22Rv1 (cell line): ENCODE data around the gene KAZALD1.

Source experiments
- H3K27ac ChIP-seq: fragments of 450-650 bp; 2 replicates; pipeline ENCODE4 v1.5.1; 2017
- ZFX ChIP-seq: fragments of 450-650 bp; IDR thresholded peaks from 2 replicates; pipeline ENCODE4 v1.6.1; 2017; ENCODE audit warnings: antibody characterized with exemption, borderline replicate concordance
- TF ChIP-seq, protein P1 (sequence below): fragments of 450-650 bp; IDR thresholded peaks from 2 replicates; pipeline ENCODE4 v1.5.1; 2017; ENCODE audit warnings: mild to moderate bottlenecking

KAZALD1 gene

DNA sequence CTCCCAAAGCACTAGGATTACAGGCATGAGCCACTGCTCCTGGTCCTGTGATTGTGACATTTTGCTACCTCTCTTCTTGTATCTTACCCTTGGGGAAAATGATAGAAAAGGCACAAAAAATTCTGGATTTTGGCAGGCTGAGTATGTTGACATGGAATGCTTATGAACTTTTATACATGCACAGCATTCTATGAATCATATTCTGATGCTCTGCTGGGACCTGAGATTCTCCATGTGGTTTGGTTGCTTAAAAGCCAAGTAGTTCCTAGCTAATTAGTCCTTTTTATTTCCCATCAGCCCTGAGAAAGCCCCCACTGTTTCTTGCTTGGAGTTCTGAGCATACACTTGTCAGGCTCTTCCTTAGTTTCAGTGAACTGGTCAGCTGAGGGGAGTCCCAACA lies 8.3 kb upstream of the KAZALD1 start:
- no peak overlapping the region for H3K27ac ChIP-seq
- no peak for TF ChIP-seq ZFX
- TF ChIP-seq, protein P1, sequence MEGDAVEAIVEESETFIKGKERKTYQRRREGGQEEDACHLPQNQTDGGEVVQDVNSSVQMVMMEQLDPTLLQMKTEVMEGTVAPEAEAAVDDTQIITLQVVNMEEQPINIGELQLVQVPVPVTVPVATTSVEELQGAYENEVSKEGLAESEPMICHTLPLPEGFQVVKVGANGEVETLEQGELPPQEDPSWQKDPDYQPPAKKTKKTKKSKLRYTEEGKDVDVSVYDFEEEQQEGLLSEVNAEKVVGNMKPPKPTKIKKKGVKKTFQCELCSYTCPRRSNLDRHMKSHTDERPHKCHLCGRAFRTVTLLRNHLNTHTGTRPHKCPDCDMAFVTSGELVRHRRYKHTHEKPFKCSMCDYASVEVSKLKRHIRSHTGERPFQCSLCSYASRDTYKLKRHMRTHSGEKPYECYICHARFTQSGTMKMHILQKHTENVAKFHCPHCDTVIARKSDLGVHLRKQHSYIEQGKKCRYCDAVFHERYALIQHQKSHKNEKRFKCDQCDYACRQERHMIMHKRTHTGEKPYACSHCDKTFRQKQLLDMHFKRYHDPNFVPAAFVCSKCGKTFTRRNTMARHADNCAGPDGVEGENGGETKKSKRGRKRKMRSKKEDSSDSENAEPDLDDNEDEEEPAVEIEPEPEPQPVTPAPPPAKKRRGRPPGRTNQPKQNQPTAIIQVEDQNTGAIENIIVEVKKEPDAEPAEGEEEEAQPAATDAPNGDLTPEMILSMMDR, result no peak

DNA sequence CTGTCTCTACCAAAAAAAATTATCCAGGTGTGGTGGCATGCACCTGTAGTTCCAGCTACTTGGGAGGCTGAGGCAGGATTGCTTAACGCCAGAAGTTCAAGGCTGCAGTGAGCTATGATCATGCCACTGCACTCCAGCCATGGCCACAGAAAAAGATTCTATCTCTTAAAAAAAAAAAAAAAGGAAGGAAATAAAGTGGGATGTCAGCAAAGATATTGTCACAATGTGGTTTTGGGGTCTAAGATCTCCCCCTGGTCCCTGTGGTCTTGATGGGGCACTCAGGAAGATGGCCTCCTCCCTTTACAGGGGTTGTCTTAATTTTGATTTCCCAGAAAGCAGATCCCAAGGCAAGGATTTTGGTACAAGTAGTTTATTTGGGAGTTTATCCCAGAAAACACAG lies 7.4 kb upstream of the KAZALD1 start:
- no peak overlapping the region for H3K27ac ChIP-seq
- TF ChIP-seq, protein P1, result no peak
- TF ChIP-seq ZFX, result no peak

GRCh38 chr10:101054876-101055275 lies 6.9 kb upstream of the KAZALD1 start:
- no peak for TF ChIP-seq ZFX
- TF ChIP-seq, protein P1, result no peak
- no peak overlapping the region for H3K27ac ChIP-seq

- H3K27ac ChIP-seq, result no peak overlapping the region
- TF ChIP-seq, protein P1, result peak; percentile 32
- TF ChIP-seq ZFX, result no peak
Measured at GRCh38 chr10:101055411-101055810, 6.4 kb upstream of the KAZALD1 start.

DNA sequence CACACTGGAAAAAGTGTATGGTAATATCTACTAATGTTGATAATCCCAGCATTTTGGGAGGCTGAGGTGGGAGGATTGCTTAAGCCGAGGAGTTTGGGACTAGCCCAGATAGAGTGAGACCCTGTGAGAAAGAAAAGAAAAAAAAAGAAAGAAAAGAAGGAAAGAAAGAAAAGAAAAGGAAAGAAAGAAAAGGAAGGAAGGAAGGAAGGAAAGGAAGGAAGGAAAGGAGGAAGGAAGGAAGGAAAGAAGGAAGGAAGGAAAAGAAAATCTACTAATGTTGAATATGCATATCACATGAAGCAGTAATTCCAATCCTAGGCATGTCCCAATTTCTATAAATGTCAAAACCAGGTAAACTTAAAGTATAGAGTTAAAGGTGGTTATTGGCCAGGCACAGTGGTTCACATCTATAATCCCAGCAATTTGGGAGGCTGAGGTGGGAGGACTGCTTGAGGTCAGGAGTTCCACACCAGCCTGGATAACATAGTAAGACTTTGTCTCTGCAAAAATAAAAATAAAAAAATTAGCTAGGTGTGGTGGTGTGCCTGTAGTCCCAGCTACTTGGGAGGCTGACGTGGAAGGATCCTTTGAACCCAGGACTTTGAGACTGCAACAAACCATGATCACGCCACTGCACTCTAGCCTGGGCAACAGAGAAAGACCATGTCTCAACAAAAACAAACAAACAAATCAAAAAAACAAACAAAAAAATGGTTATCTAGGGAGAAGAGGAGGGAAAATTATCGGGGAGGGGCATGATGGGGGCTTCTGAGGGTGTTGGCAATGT lies 5.2 kb upstream of the KAZALD1 start:
- no peak for TF ChIP-seq ZFX
- TF ChIP-seq, protein P1, result no peak
- H3K27ac ChIP-seq, result 0 out of 2 replicates have a peak overlapping the region, but pooled peaks have one; percentile 15

GRCh38 chr10:101060036-101060950 lies 1.5 kb upstream of the KAZALD1 start:
- peak overlapping the region; percentile 100 for H3K27ac ChIP-seq
- TF ChIP-seq, protein P1, result peak; percentile 95
- TF ChIP-seq ZFX, result no peak
